ENCODE measurements around the gene KIRREL3.
"Not testable (repeated sequence)": the region's sequence is repeated elsewhere in the genome, so short reads cannot be mapped to it uniquely, and the experiment has no call there.

KIRREL3 gene

DNA sequence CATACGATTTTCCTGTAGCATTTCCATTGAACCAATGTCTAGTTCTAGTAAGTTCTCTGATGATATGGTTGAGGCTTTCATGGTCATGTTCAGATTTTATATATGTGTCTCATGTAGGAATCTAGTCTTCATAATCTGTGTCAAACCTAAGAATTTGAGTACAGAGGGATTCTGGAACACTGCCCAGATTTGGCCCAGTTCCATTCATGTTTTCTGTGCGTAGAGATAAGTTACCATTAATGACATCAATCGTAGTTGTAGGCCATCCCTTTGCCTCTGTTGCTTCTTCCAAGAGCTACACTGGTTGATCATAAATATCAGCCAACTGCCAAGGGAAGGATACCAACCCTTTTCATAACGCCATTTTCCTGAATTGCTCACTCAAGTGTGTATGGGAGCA is 621.8 kb downstream of the KIRREL3 start:
- H3K27ac ChIP-seq (ENCODE audit: low read depth in 2 of 2, low read length in 2 of 2), result no peak overlapping the region
- H3K36me3 ChIP-seq (ENCODE audit: control insufficient read depth in 2 of 2, insufficient read depth in 2 of 2, low read length in 2 of 2), result no peaks in the 10 kb centered on the region
- no peak overlapping the region for H3K4me3 ChIP-seq (ENCODE audit: low read length in 2 of 2)
- H3K9me3 ChIP-seq (ENCODE audit: control insufficient read depth in 2 of 2, low read length in 2 of 2), result no peaks in the 10 kb centered on the region
- H3K9ac ChIP-seq (ENCODE audit: low read depth in 1 of 2, low read length in 2 of 2), result no peak overlapping the region
- H3K27me3 ChIP-seq (ENCODE audit: control insufficient read depth in 2 of 2, insufficient read depth in 2 of 2, low read length in 2 of 2), result no peaks in the 10 kb centered on the region
- H3K4me1 ChIP-seq (ENCODE audit: control insufficient read depth in 2 of 2, insufficient read depth in 2 of 2, low read length in 2 of 2), result peaks cover 3 to 9% of the 10 kb centered on the region in 2 donors

DNA sequence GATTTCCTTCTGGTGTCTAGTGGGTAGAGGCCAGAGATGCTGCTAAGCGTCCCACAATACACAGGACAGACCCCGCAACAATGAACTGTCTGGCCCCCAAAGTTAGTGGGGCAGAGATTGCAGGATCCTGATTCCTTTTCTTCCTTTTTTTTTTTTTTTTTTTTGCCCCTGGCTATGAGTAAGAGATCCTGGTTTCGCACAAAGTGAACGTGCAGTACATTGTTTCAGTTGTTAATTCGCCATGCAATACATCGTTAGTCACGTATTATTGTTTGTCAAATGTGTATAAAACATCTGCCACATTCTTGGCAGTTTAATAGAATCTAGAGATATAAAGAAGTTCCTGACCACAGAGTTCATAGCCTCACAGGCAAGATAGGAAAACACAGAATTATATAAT is 624.8 kb downstream of the KIRREL3 start:
- Histone ChIP-seq H3K27me3 (ENCODE audit: control insufficient read depth in 2 of 2, insufficient read depth in 2 of 2, low read length in 2 of 2) (no peaks in the 10 kb centered on the region), H3K4me3 (ENCODE audit: low read length in 2 of 2) (no peak overlapping the region), H3K9me3 (ENCODE audit: control insufficient read depth in 2 of 2, low read length in 2 of 2) (no peaks in the 10 kb centered on the region), H3K36me3 (ENCODE audit: control insufficient read depth in 2 of 2, insufficient read depth in 2 of 2, low read length in 2 of 2) (no peaks in the 10 kb centered on the region), H3K27ac (ENCODE audit: low read depth in 2 of 2, low read length in 2 of 2) (no peak overlapping the region), H3K4me1 (ENCODE audit: control insufficient read depth in 2 of 2, insufficient read depth in 2 of 2, low read length in 2 of 2) (peaks cover 0 to 3% of the 10 kb centered on the region in 2 donors), H3K9ac (ENCODE audit: low read depth in 1 of 2, low read length in 2 of 2) (no peak overlapping the region)

DNA sequence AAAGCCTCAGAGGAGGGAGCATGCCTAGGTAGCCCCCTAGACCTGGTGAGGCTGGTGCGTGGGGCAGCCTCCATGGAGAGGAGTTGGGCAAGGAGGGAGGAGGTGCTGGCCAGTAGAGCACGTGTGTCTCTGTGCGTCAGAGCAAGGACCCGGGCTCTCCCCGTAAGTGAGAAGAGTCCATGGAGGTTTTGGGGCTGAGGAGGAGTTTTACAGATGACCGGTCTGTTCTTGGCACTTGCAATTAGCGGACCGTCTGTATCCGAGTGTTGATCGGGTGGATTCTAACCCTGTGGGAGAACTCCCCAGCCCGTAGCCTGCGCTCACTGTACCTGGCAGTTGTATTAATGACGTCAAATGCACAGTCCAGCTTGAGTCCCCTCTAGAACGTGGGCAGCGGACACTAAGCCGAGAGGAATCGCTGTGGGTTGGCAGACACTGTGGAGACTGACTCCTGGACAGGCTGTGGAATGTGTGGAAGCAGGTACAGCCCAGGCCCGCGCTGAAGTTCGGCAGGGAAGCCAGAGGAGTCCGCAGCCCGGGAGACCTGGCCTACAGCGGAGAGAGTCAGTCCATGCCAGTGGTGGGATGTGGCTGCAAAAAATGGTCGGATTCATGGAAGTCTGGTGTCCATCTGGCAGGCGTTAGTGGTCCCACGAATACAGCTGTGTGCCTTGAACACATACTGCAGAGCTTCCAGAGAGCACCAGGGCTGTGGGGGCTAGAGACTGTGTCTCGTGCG is 625.8 kb downstream of the KIRREL3 start:
- not testable (repeated sequence) for H3K9ac ChIP-seq (ENCODE audit: low read depth in 1 of 2, low read length in 2 of 2); H3K4me3 ChIP-seq (ENCODE audit: low read length in 2 of 2); H3K36me3 ChIP-seq (ENCODE audit: control insufficient read depth in 2 of 2, insufficient read depth in 2 of 2, low read length in 2 of 2); H3K9me3 ChIP-seq (ENCODE audit: control insufficient read depth in 2 of 2, low read length in 2 of 2); H3K27ac ChIP-seq (ENCODE audit: low read depth in 2 of 2, low read length in 2 of 2); H3K4me1 ChIP-seq (ENCODE audit: control insufficient read depth in 2 of 2, insufficient read depth in 2 of 2, low read length in 2 of 2); H3K27me3 ChIP-seq (ENCODE audit: control insufficient read depth in 2 of 2, insufficient read depth in 2 of 2, low read length in 2 of 2)

DNA sequence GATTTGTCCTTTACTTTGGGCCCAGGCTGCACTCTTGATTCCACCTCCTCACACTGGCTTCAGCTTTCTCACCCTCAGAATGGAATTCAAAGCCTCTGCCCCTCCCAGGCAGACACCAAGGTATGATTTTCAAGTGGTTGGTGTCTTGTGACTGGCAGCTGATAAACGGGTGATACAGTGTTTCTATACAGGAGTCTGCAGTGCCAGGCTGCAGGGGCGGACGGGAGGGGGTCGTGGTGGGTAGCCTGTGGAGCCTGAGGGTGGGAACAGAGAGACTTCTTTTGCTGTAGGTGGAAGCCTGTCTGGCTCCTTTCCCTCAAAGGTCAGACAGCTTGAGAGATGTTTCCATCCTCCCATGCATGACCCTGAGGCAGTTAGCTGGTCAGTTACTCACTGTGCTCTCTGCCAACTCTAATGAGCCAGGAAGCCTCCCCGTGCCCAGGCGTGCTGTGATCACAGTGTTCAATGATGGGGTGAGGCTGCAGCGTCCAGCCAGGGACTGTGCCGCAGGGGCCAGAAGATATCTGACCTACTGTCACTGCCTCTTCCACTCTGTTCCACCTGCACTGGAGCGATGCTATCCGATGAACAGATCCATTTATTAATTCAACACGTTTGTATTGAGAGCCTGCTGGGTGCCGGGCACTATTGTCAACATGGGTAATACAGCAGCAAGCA is 627.0 kb downstream of the KIRREL3 start:
- not testable (repeated sequence) for H3K9ac ChIP-seq (ENCODE audit: low read depth in 1 of 2, low read length in 2 of 2)

More for the DNA sequence above, 627.0 kb downstream of the KIRREL3 start:
- H3K4me1 ChIP-seq (ENCODE audit: control insufficient read depth in 2 of 2, insufficient read depth in 2 of 2, low read length in 2 of 2); H3K4me3 ChIP-seq (ENCODE audit: low read length in 2 of 2); H3K27ac ChIP-seq (ENCODE audit: low read depth in 2 of 2, low read length in 2 of 2); H3K9me3 ChIP-seq (ENCODE audit: control insufficient read depth in 2 of 2, low read length in 2 of 2); H3K27me3 ChIP-seq (ENCODE audit: control insufficient read depth in 2 of 2, insufficient read depth in 2 of 2, low read length in 2 of 2); H3K36me3 ChIP-seq (ENCODE audit: control insufficient read depth in 2 of 2, insufficient read depth in 2 of 2, low read length in 2 of 2): not testable (repeated sequence)
